Cardiac fibroblast (primary cell): ENCODE data around the gene ARMC9.

Experiments used
- DNase-seq, 2 donors: peaks; one replicate each; pipeline versions ENCODE4 v3.0.0 to v3.0.0-alpha.2; 2010; ENCODE audit warnings: low read depth in 2 of 2
- H3K4me3 ChIP-seq, 2 donors: replicated peaks in 1 of 2; 1 replicate in 1 of 2; 2 replicates in 1 of 2; pipeline ENCODE4 v1.5.1; 2011; ENCODE audit warnings: low read depth in 2 of 2, low read length in 2 of 2, mild to moderate bottlenecking in 2 of 2, moderate library complexity in 1 of 2
- TF ChIP-seq, protein P1 (sequence below): IDR thresholded peaks from one replicate; pipeline ENCODE4 v1.5.1; 2011; ENCODE audit warnings: low read depth, mild to moderate bottlenecking, low read length, inconsistent platforms

ARMC9 gene

DNA sequence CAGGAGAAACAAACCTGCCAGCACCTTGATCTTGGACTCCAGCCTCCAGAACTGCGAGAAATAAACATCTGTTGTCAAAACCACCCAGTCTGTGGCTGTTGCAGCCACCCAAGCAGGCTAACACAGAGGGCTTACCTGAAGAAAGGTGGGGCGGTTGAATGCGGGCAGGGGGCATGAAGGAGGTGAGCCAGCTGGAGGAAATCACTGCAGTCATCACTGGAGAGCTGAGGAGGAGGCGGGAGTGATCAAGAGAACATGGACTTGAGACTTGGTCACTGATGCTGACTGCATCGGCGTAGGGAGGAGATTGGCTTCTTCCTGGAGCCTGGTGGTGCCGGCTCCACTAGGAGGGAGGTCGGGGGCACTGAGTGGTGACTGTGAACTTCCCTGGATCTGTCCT, 14.6 kb upstream of the ARMC9 start:
- TF ChIP-seq, protein P1, sequence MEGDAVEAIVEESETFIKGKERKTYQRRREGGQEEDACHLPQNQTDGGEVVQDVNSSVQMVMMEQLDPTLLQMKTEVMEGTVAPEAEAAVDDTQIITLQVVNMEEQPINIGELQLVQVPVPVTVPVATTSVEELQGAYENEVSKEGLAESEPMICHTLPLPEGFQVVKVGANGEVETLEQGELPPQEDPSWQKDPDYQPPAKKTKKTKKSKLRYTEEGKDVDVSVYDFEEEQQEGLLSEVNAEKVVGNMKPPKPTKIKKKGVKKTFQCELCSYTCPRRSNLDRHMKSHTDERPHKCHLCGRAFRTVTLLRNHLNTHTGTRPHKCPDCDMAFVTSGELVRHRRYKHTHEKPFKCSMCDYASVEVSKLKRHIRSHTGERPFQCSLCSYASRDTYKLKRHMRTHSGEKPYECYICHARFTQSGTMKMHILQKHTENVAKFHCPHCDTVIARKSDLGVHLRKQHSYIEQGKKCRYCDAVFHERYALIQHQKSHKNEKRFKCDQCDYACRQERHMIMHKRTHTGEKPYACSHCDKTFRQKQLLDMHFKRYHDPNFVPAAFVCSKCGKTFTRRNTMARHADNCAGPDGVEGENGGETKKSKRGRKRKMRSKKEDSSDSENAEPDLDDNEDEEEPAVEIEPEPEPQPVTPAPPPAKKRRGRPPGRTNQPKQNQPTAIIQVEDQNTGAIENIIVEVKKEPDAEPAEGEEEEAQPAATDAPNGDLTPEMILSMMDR = no peak
- no peak for DNase-seq
- H3K4me3 ChIP-seq = no peak overlapping the region

DNA sequence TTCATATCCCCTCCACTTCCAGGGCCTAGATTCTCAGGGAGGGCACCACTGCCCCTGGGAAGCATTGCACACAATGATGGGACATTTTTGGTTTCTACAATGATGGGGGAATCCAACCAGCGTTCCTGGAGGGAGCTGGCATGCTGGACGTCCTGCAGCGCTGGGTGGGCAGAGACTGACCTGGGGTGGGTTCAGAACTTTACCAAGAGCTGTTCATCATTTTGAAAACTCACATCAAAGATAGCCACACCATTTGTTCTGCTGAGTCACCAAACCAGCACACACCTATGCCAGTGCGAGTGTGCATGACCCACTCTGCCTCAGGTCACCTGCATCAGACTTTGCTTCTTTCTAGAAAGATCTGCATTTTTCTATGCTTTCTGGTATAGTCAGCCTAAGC, 14.1 kb upstream of the ARMC9 start:
- DNase-seq = no peak
- TF ChIP-seq, protein P1 = no peak
- H3K4me3 ChIP-seq = no peak overlapping the region

DNA sequence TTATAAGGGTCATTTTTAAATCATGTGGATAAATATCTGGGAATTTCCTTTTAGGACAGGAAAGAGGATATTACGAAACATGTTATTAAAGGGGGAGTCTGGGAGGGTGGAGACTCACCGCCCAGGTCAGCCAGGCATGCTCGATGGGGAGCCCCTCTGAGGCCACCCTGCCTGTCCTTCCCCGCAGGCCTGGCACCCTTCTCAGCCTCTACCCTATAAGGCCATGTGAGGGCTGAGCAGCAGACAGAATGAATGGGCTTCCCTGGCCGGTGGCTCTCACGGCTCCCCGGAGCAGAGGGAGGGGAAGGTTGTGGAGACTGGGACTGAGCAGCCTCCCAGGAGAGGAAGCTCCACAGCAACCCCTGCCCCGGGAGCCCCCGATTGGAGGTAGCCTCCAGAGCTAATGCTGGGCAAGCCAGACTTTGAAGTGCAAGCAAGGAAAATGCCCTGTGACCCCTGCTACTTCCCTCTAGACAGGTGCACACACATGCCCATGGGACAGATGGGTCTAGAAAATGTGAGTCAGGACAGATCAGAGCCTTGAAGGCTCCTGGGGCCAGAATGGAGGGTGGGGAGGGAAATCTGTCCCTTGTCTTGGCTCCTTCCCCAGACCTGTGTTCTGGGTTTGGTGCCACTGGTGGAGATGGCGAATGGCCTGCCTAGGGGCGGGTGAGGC, 13.2 kb upstream of the ARMC9 start:
- peak in 1 of 2 donors; percentile 70 for DNase-seq
- TF ChIP-seq, protein P1 = no peak

DNA sequence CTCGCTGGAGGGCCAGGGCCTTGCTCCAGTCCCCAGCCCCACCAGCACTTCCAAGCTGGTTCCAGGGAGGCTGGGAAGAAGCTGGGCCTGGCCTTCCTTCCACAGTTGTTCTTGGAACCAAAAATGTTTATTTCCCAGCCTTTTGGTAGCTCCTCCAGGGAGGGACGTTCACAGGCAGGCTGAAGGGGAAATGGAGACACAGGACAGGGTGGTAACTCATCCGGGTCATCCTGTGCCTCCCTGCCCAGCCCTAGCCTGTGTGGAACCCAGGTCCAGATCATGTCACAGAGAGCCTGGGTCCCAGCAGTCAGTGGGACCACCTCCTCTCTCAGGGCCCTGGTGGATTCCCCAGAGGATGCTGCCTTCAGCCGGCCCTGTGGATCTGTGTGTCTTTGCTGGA, 12.5 kb upstream of the ARMC9 start:
- no peak overlapping the region for H3K4me3 ChIP-seq
- no peak for DNase-seq
- TF ChIP-seq, protein P1 = no peak

More for the DNA sequence above, 13.2 kb upstream of the ARMC9 start:
- H3K4me3 ChIP-seq = no peak overlapping the region

DNA sequence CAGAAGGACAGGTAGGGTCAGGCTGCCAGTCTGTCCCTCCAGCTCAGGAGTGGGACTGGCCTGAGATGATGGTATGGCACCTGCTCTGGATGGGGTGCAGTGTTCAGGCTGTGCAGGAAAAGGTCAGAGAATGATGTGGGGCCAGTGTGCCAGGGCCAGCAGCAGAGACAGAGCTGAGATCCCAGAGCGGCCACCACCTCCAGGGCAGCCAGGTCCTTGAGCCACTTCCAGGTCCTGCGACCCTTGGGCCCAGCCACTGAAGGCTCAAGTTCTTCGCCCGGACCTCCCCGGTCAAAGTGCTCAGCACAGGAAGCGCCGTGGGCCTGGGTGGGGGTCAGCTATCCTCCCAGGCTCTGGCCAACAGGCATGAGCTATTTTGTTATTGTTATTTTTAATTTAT, 12.1 kb upstream of the ARMC9 start:
- DNase-seq = no peak
- H3K4me3 ChIP-seq = no peak overlapping the region
- TF ChIP-seq, protein P1 = no peak

DNA sequence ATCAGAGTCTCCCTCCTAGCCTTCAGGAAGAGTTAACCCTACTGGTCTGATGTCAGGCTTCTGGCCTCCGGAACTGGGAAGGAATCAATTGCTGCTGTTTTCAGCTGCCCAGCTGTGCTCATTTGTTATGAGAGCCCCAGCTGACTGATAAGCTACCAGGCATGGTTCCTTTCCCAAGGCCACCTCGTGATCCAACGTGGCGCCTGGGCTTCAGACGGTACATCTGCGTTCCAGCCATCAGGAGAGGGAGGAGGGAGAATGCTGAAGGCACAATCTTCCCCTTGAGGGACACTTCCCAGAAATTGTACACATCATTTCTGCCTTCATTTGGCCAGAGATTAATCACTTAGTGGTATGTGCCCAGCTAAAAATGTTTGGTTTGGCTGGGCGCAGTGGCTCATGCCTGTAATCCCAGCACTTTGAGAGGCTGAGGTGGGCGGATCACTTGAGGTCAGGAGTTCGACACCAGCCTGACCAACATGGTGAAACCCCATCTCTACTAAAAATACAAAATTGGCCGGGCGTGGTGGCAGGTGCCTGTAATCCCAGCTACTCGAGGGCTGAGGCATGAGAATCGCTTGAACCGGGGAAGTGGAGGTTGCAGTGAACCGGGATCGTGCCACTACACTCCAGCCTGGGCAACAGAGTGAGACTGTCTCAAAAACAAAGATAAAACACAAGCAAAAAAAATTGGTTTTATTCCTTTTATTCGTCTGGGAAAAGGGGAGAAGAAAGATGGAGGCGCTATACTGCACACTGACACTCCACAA, 10.5 kb upstream of the ARMC9 start:
- peak; percentile 86 to 98 for DNase-seq
- no peak overlapping the region for H3K4me3 ChIP-seq
- TF ChIP-seq, protein P1 = no peak
